GM19468 (cell line): ENCODE measurements around the gene CLSTN2.

Experiments used
- ATAC-seq: cut with Tn5 transposase; IDR thresholded peaks from one replicate; pipeline ENCODE4 v1.9.1; 2021; ENCODE audit warnings: mild to moderate bottlenecking, moderate library complexity, moderate number of reproducible peaks; ENCODE audit not compliant: unreplicated experiment; ENCODE audit errors: extremely low read depth

CLSTN2 gene

DNA sequence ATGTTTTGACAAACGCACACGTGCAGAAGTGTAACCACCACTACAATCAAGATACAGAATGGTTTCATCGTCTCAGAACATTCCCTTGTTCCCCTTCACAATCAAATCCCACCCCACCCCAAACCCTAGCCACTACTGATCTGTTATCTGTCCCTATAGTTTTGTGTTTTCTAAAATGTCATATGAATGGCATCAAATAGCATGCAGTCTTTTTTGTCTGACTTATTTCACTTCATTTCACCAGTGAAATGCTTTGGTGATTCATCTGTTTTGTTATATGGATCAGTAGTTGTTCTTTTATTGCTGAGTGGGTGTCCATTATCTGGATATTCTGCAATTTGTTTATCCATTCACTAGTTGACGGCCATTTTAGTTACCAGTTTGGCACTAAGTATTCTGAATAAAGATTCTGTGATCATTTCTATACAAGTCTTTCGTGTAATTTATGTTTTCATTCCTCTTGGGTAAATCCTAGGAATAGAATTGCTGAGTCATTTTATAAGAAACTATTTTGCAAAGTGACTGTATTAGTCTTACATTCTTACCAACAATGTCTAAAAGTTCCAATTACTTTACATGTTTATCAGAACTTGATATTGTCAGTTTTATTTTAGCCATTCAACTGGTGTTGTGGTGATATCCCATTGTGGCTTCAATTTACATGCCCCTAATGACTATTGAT lies 232.8 kb downstream of the CLSTN2 start:
- ATAC-seq = no peak

- peak; percentile 91 for ATAC-seq
Observed at GRCh38 chr3:140170612-140171011, 235.6 kb downstream of the CLSTN2 start.

- no peak for ATAC-seq
Observed at GRCh38 chr3:140176526-140176925, 241.5 kb downstream of the CLSTN2 start.

- ATAC-seq = no peak
Observed at GRCh38 chr3:140177943-140178342, 243.0 kb downstream of the CLSTN2 start.

- ATAC-seq = no peak
Observed at GRCh38 chr3:140178482-140178881, 243.5 kb downstream of the CLSTN2 start.

GRCh38 chr3:140180603-140181002 lies 245.6 kb downstream of the CLSTN2 start:
- no peak for ATAC-seq

DNA sequence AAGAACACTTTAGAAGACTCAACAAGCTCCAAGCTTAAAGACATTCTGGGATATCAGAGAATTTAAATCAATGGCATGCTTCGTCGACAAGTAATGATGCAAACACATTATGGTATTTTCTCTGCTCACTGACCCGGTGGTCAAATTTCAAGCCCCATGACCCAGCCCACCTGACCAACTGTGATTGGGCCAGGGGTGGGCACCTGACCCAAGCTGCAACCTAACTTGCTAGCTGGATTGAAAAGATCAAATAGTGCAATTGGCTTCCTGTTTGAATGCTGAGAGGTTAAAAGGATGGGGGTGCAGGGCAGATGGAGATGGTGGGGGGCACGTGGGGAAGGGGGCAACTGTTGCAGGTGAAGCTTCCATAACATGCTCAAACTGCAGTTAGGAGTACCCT lies 250.4 kb downstream of the CLSTN2 start:
- no peak for ATAC-seq

DNA sequence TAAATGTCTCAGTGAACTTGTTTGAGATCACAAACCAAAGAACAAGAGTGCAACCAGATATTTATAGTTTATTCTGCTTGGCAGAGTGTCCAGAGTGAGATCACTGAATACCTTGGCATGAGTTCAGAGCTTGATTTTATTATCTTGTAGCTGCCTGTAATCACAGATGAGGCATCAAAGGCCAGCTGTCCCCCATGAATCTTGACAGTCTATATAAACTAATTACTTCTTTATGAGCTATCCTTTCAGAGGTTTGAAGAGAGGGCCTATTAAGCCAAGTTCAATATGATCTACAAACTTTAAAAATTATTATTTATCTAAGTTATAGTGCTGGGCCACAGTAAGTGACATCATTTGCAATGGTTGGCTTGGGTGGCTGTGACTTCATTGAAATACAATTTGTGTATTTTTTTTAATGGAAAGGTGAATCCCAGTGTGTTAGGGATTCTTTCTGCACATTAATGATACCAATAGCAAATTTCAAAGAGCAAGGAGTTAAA lies 251.5 kb downstream of the CLSTN2 start:
- ATAC-seq = no peak

GRCh38 chr3:140187028-140187427 lies 252.0 kb downstream of the CLSTN2 start:
- no peak for ATAC-seq

GRCh38 chr3:140187656-140188221 lies 252.8 kb downstream of the CLSTN2 start:
- ATAC-seq = no peak

- no peak for ATAC-seq
Observed at GRCh38 chr3:140188285-140188684, 253.3 kb downstream of the CLSTN2 start.

GRCh38 chr3:140189267-140189666 lies 254.3 kb downstream of the CLSTN2 start:
- no peak for ATAC-seq

DNA sequence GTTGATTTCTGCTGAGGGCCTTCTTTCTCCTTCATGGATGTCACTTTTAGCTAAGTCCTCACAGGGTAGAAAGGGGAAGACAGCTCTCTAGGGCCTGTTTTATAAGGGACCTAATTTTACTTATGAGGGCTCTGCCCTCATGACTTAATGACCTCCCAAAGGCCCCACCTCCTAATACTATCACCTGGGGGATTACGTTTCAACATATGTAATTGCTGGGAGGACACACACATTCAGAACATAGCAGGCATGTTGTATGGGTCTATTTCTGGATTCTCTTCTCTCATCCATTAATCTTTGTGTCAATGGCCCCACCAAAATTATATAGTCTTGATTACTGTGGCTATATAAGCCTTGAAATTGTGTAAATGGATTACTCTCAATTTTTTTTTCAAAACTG lies 255.0 kb downstream of the CLSTN2 start:
- no peak for ATAC-seq

DNA sequence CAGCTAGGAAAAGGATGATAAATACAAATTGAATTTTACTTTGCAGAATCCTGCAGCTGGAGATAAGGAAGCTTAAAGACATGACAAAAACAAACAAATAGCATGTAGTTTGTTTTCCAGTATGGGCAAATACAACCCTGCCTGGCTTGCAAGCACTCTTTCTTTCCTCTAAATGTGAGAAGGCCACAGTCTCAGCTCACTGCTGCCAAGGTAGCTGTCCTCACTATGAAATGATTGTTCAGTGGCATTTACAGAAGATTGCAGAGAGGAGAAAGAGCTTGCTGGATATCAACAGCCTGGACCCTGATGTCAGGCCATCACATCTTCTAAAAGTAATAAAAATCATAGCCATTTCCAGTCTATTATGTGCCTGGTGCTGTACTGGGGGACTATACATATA lies 262.0 kb downstream of the CLSTN2 start:
- no peak for ATAC-seq

GRCh38 chr3:140198242-140198641 lies 263.3 kb downstream of the CLSTN2 start:
- ATAC-seq = no peak

DNA sequence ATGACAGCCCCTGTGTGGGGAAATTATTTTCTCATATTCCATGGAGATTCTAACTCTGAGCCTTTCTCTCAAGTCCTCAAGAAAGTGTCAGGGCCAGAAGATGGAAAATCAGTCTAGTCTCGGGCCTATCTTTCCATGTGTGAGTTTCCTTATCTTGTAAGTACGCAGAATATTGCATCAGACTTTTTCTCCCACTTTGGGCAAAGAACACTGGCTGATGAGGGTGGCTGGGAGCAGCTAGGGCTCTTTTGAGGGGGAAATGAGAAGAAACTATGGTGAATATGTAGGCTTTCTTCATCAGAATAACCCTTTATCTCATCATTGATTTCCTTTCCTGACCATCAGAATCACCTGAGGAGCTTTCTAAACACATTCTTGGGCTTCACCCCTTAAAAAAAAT lies 264.0 kb downstream of the CLSTN2 start:
- no peak for ATAC-seq

- no peak for ATAC-seq
Observed at GRCh38 chr3:140199743-140200142, 264.8 kb downstream of the CLSTN2 start.

- no peak for ATAC-seq
Observed at GRCh38 chr3:140203510-140203909, 268.5 kb downstream of the CLSTN2 start.

- ATAC-seq = no peak
Observed at GRCh38 chr3:140204271-140204984, 269.4 kb downstream of the CLSTN2 start.

DNA sequence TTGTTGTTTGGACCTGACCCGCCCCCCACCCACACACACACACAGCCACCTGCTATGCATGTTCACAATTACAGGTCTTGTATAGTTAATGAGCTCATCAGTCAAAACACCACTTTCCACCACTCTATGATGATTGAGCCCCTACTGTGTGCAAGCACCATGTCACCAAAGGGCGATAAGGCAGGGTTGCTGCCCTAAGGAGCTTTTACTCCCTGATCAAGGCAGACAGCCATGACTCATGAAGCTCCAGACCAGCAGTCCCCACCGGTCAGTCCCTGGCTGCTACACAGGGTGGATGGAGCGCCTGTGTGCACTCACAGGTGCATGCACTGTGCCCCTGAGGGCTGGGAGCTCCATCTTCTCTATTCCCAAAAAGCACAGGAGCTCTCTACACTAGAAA lies 270.6 kb downstream of the CLSTN2 start:
- no peak for ATAC-seq
